ENCODE measurements around the gene TACC2.

The TACC2 gene

GRCh38 chr10:122018951-122019413, 30.0 kb downstream of the TACC2 start:
- H3K9ac ChIP-seq (ENCODE audit: low read length): no peak overlapping the region
- no peak overlapping the region for H3K4me2 ChIP-seq (ENCODE audit: low read depth, low read length, poor library complexity, severe bottlenecking)

GRCh38 chr10:122019414-122019975, 30.5 kb downstream of the TACC2 start:
- Histone ChIP-seq H3K9me2 (replicated peaks; ENCODE audit: insufficient read depth, low read length) (no peaks in the 10 kb centered on the region), H3F3A (ENCODE audit: insufficient read depth) (no peaks in the 10 kb centered on the region), H4K20me1 (ENCODE audit: low read depth, low read length) (no peaks in the 10 kb centered on the region), H3K79me2 (ENCODE audit: insufficient read depth, low read length) (no peaks in the 10 kb centered on the region), H3K9me3 (ENCODE audit: insufficient read depth, low read length) (no peaks in the 10 kb centered on the region), H3K4me3 (ENCODE audit: insufficient read depth, low read length, poor library complexity, severe bottlenecking) (no peak overlapping the region), H3K4me2 (ENCODE audit: low read depth, low read length, poor library complexity, severe bottlenecking) (no peak overlapping the region), H3K27me3 (ENCODE audit: low read length) (no peaks in the 10 kb centered on the region), H3K27ac (ENCODE audit: low read depth, low read length) (no peak overlapping the region), H3K9ac (ENCODE audit: low read length) (no peak overlapping the region), H2AFZ (ENCODE audit: low read depth, low read length, severe bottlenecking) (no peak overlapping the region), H3K36me3 (ENCODE audit: low read length) (no peaks in the 10 kb centered on the region)
- TF ChIP-seq, protein P1, sequence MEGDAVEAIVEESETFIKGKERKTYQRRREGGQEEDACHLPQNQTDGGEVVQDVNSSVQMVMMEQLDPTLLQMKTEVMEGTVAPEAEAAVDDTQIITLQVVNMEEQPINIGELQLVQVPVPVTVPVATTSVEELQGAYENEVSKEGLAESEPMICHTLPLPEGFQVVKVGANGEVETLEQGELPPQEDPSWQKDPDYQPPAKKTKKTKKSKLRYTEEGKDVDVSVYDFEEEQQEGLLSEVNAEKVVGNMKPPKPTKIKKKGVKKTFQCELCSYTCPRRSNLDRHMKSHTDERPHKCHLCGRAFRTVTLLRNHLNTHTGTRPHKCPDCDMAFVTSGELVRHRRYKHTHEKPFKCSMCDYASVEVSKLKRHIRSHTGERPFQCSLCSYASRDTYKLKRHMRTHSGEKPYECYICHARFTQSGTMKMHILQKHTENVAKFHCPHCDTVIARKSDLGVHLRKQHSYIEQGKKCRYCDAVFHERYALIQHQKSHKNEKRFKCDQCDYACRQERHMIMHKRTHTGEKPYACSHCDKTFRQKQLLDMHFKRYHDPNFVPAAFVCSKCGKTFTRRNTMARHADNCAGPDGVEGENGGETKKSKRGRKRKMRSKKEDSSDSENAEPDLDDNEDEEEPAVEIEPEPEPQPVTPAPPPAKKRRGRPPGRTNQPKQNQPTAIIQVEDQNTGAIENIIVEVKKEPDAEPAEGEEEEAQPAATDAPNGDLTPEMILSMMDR (IDR thresholded peaks at IDR 0.05; ENCODE audit: insufficient read depth, low read length, poor library complexity, severe bottlenecking): no peak
- no peak for TF ChIP-seq EZH2phosphoT487 (conservative IDR thresholded peaks at IDR 0.05; ENCODE audit: low read length)

More at GRCh38 chr10:122018951-122019413, 30.0 kb downstream of the TACC2 start:
- Histone ChIP-seq H3F3A (ENCODE audit: insufficient read depth) (no peaks in the 10 kb centered on the region), H3K27me3 (ENCODE audit: low read length) (no peaks in the 10 kb centered on the region), H3K9me2 (replicated peaks; ENCODE audit: insufficient read depth, low read length) (no peaks in the 10 kb centered on the region), H3K27ac (ENCODE audit: low read depth, low read length) (no peak overlapping the region), H3K79me2 (ENCODE audit: insufficient read depth, low read length) (no peaks in the 10 kb centered on the region), H3K36me3 (ENCODE audit: low read length) (no peaks in the 10 kb centered on the region), H3K4me3 (ENCODE audit: insufficient read depth, low read length, poor library complexity, severe bottlenecking) (no peak overlapping the region), H3K9me3 (ENCODE audit: insufficient read depth, low read length) (no peaks in the 10 kb centered on the region), H2AFZ (ENCODE audit: low read depth, low read length, severe bottlenecking) (no peak overlapping the region), H4K20me1 (ENCODE audit: low read depth, low read length) (no peaks in the 10 kb centered on the region)
- TF ChIP-seq, protein P1 (IDR thresholded peaks at IDR 0.05; ENCODE audit: insufficient read depth, low read length, poor library complexity, severe bottlenecking): no peak
- TF ChIP-seq EZH2phosphoT487 (conservative IDR thresholded peaks at IDR 0.05; ENCODE audit: low read length): no peak

DNA sequence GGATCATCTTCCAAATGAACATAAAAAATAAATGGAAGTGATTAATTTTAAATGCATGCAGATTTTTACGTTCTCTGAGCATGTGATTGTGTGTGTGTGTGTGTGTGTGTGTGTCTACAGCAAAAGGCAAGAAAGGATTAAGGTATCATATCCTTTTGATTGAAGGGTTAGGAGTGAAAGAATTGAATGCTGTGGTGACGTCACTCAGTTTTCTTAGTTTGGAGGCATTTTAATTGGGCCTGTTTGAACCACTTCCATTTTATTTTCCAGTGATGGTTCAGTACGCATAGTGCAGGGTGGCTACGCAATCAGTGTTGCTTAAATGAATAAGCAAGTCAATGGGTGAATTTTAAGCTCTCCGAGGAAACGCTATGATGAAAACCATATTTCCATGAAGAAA, 31.3 kb downstream of the TACC2 start:
- Histone ChIP-seq H3K27ac (ENCODE audit: low read depth, low read length) (no peak overlapping the region), H3K9me2 (replicated peaks; ENCODE audit: insufficient read depth, low read length) (no peaks in the 10 kb centered on the region), H3K27me3 (ENCODE audit: low read length) (no peaks in the 10 kb centered on the region), H4K20me1 (ENCODE audit: low read depth, low read length) (no peaks in the 10 kb centered on the region), H2AFZ (ENCODE audit: low read depth, low read length, severe bottlenecking) (no peak overlapping the region), H3K36me3 (ENCODE audit: low read length) (no peaks in the 10 kb centered on the region), H3K9ac (ENCODE audit: low read length) (no peak overlapping the region), H3K4me2 (ENCODE audit: low read depth, low read length, poor library complexity, severe bottlenecking) (no peak overlapping the region), H3K9me3 (ENCODE audit: insufficient read depth, low read length) (no peaks in the 10 kb centered on the region), H3F3A (ENCODE audit: insufficient read depth) (no peaks in the 10 kb centered on the region), H3K79me2 (ENCODE audit: insufficient read depth, low read length) (no peaks in the 10 kb centered on the region), H3K4me3 (ENCODE audit: insufficient read depth, low read length, poor library complexity, severe bottlenecking) (no peak overlapping the region)
- TF ChIP-seq EZH2phosphoT487 (conservative IDR thresholded peaks at IDR 0.05; ENCODE audit: low read length): no peak
- TF ChIP-seq, protein P1 (IDR thresholded peaks at IDR 0.05; ENCODE audit: insufficient read depth, low read length, poor library complexity, severe bottlenecking): no peak
